Liver (tissue), 9 donors: Measurements from ENCODE around the gene GALR2. TPM values are rescaled to one million over a fixed set of nuclear protein-coding genes. Genes with fewer than 3 reads are reported as not detected.
A peak's percentile ranks its signal among the peaks of the same experiment; 100 is the strongest.

Source experiments
- DNase-seq: peaks from one replicate; pipeline ENCODE4 v3.0.0-alpha.2; 2017; ENCODE audit warnings: low spot score
- H3K27ac ChIP-seq, 2 donors: one replicate each; pipeline ENCODE4 v1.7.0; 2013; ENCODE audit warnings: inconsistent platforms in 2 of 2, low read length in 2 of 2, control low read depth in 1 of 2, low read depth in 1 of 2, mild to moderate bottlenecking in 1 of 2
- H3K27me3 ChIP-seq, 4 donors: one replicate each; pipeline versions ENCODE4 v1.6.1 to v1.7.0; 2013; ENCODE audit warnings: low read length in 3 of 4, inconsistent platforms in 1 of 4, mild to moderate bottlenecking in 1 of 4, moderate library complexity in 1 of 4; ENCODE audit not compliant: control insufficient read depth in 4 of 4, insufficient read depth in 4 of 4
- H3K36me3 ChIP-seq, 4 donors: one replicate each; pipeline versions ENCODE4 v1.6.1 to v1.7.0; 2013; ENCODE audit warnings: low read length in 3 of 4, mild to moderate bottlenecking in 3 of 4, low read depth in 1 of 4, moderate library complexity in 1 of 4; ENCODE audit not compliant: control insufficient read depth in 4 of 4, insufficient read depth in 3 of 4
- H3K4me1 ChIP-seq, 4 donors: one replicate each; pipeline versions ENCODE4 v1.6.1 to v1.7.0; 2013; ENCODE audit warnings: low read length in 3 of 4, mild to moderate bottlenecking in 3 of 4, moderate library complexity in 1 of 4; ENCODE audit not compliant: control insufficient read depth in 4 of 4, insufficient read depth in 4 of 4
- H3K4me3 ChIP-seq, 3 donors: one replicate each; pipeline versions ENCODE4 v1.6.1 to v1.7.0; 2013; ENCODE audit warnings: low read length in 3 of 3, control low read depth in 1 of 3, low read depth in 1 of 3, mild to moderate bottlenecking in 1 of 3
- H3K9ac ChIP-seq, 2 donors: one replicate each; pipeline ENCODE4 v1.7.0; 2013; ENCODE audit warnings: low read length in 2 of 2, mild to moderate bottlenecking in 2 of 2, moderate library complexity in 2 of 2, control low read depth in 1 of 2, low read depth in 1 of 2
- H3K9me3 ChIP-seq, 4 donors: one replicate each; pipeline versions ENCODE4 v1.6.1 to v1.7.0; 2013; ENCODE audit warnings: low read length in 3 of 4; ENCODE audit not compliant: control insufficient read depth in 4 of 4
- ATF3 ChIP-seq: IDR thresholded peaks from 2 replicates; pipeline ENCODE4 v1.6.1; 2016; ENCODE audit warnings: antibody characterized with exemption
- CTCF ChIP-seq: fragments of 150-350 bp; IDR thresholded peaks from 2 replicates; pipeline ENCODE4 v1.5.1; 2017; ENCODE audit warnings: improper control_type of control experiment, low read depth, low read length; ENCODE audit not compliant: missing input control
- EGR1 ChIP-seq, 2 donors: IDR thresholded peaks; 2 replicates each; pipeline ENCODE4 v1.6.1; 2016 to 2018; ENCODE audit warnings: antibody characterized with exemption in 2 of 2, low read depth in 2 of 2
- FOXA1 ChIP-seq: IDR thresholded peaks from 2 replicates; pipeline ENCODE4 v1.6.1; 2016; ENCODE audit warnings: antibody characterized with exemption
- FOXA2 ChIP-seq: IDR thresholded peaks from 2 replicates; pipeline ENCODE4 v1.6.1; 2016; ENCODE audit warnings: antibody characterized with exemption
- GABPA ChIP-seq, 2 donors: IDR thresholded peaks in 1 of 2; conservative IDR thresholded peaks in 1 of 2; 2 replicates each; pipeline ENCODE4 v1.6.1; 2016; ENCODE audit warnings: antibody characterized with exemption in 2 of 2, mild to moderate bottlenecking in 1 of 2, moderate library complexity in 1 of 2
- HNF4A ChIP-seq, 2 donors: conservative IDR thresholded peaks; 2 replicates each; pipeline ENCODE4 v1.6.1; 2016; ENCODE audit warnings: antibody characterized with exemption in 2 of 2, mild to moderate bottlenecking in 2 of 2
- HNF4G ChIP-seq: IDR thresholded peaks from 2 replicates; pipeline ENCODE4 v1.6.1; 2016; ENCODE audit warnings: antibody characterized with exemption
- JUND ChIP-seq, 2 donors: IDR thresholded peaks; 2 replicates each; pipeline ENCODE4 v1.6.1; 2016; ENCODE audit warnings: antibody characterized with exemption in 2 of 2
- MAX ChIP-seq: IDR thresholded peaks from 2 replicates; pipeline ENCODE4 v1.6.1; 2016; ENCODE audit warnings: antibody characterized with exemption
- NR2F2 ChIP-seq: IDR thresholded peaks from 2 replicates; pipeline ENCODE4 v1.6.1; 2016; ENCODE audit warnings: antibody characterized with exemption
- RAD21 ChIP-seq, 2 donors: IDR thresholded peaks; 2 replicates each; pipeline ENCODE4 v1.6.1; 2016; ENCODE audit warnings: antibody characterized with exemption in 2 of 2, mild to moderate bottlenecking in 2 of 2
- RXRA ChIP-seq, 2 donors: IDR thresholded peaks; 2 replicates each; pipeline ENCODE4 v1.6.1; 2017 to 2018; ENCODE audit warnings: antibody characterized with exemption in 2 of 2, mild to moderate bottlenecking in 1 of 2
- SP1 ChIP-seq: IDR thresholded peaks from 2 replicates; pipeline ENCODE4 v1.6.1; 2018; ENCODE audit warnings: antibody characterized with exemption, mild to moderate bottlenecking
- YY1 ChIP-seq: IDR thresholded peaks from 2 replicates; pipeline ENCODE4 v1.6.1; 2016; ENCODE audit warnings: antibody characterized with exemption, mild to moderate bottlenecking
- ZBTB33 ChIP-seq: IDR thresholded peaks from 2 replicates; pipeline ENCODE4 v1.6.1; 2016; ENCODE audit warnings: antibody characterized with exemption
- WGBS: extraction: QIAGEN DNeasy Blood & Tissue Kit; methylation state at CpG from one replicate; pipeline ENCODE4 v1.1.7; 2013; 5-methylcytosine and 5-hydroxymethylcytosine counted together
- polyA plus RNA-seq, 2 donors: library from polyadenylated mRNA; stranded (reverse) in 1 of 2; unstranded in 1 of 2; fragments of 200-250 nt in 1 of 2; fragments of >200 nt in 1 of 2; fragmentation: Nextera tagmentation in 1 of 2; extraction: Ambion mirVana in 1 of 2; gene quantifications; one replicate each; pipeline versions ENCODE4 v1.2.1 to v1.2.3, GENCODE V29; 2013 to 2015
- total RNA-seq, 2 donors: library from RNA; depleted of rRNA; stranded (reverse); fragments of >200 nt; gene quantifications; one replicate each; pipeline ENCODE4 v1.2.3, GENCODE V29; 2014
- TF ChIP-seq, protein P1 (sequence below): IDR thresholded peaks from 2 replicates; pipeline ENCODE4 v1.6.1; 2016; ENCODE audit warnings: antibody characterized with exemption, mild to moderate bottlenecking
- donor health status: healthy.
- donor health status: healthy.
- donor health status: healthy.
- donor health status: healthy.
- donor health status: healthy.

GALR2 gene
- total and polyA plus RNA-seq, 4 donors = 0.08 to 0.22 (median 0.14) TPM; not detected in 1

- H3K9me3 ChIP-seq = no peaks in the 10 kb centered on the region
- H3K4me3 ChIP-seq = peak within 1 kb of the TSS; percentile 94 to 100 (median 94)
- DNase-seq = peak; percentile 88
- peaks cover 0 to 8% (median 3%) of the 10 kb centered on the region in 4 donors for H3K36me3 ChIP-seq
- peaks cover 14 to 57% (median 26%) of the 10 kb centered on the region in 4 donors for H3K4me1 ChIP-seq
- H3K27ac ChIP-seq = peak within 1 kb of the TSS; percentile 53 to 72
- WGBS = under 1% methylated on average over 57 of the region's 57 CpGs
- H3K9ac ChIP-seq = peak within 1 kb of the TSS; percentile 64 to 99
- TF ChIP-seq HNF4G = no peak
- TF ChIP-seq HNF4A (conservative IDR thresholded peaks at IDR 0.05) = no peak
- peak; percentile 97 for TF ChIP-seq YY1
- no peak for TF ChIP-seq JUND (IDR thresholded peaks at IDR 0.05)
- TF ChIP-seq FOXA1 = no peak
- no peak for TF ChIP-seq RAD21 (IDR thresholded peaks at IDR 0.05)
- TF ChIP-seq NR2F2 = no peak
- TF ChIP-seq FOXA2 = no peak
- no peak for TF ChIP-seq ZBTB33
- peak; percentile 80 for TF ChIP-seq MAX
- TF ChIP-seq EGR1 (IDR thresholded peaks at IDR 0.05; ENCODE audit: low read depth in 2 of 2) = no peak
- TF ChIP-seq SP1 = no peak
- TF ChIP-seq, protein P1, sequence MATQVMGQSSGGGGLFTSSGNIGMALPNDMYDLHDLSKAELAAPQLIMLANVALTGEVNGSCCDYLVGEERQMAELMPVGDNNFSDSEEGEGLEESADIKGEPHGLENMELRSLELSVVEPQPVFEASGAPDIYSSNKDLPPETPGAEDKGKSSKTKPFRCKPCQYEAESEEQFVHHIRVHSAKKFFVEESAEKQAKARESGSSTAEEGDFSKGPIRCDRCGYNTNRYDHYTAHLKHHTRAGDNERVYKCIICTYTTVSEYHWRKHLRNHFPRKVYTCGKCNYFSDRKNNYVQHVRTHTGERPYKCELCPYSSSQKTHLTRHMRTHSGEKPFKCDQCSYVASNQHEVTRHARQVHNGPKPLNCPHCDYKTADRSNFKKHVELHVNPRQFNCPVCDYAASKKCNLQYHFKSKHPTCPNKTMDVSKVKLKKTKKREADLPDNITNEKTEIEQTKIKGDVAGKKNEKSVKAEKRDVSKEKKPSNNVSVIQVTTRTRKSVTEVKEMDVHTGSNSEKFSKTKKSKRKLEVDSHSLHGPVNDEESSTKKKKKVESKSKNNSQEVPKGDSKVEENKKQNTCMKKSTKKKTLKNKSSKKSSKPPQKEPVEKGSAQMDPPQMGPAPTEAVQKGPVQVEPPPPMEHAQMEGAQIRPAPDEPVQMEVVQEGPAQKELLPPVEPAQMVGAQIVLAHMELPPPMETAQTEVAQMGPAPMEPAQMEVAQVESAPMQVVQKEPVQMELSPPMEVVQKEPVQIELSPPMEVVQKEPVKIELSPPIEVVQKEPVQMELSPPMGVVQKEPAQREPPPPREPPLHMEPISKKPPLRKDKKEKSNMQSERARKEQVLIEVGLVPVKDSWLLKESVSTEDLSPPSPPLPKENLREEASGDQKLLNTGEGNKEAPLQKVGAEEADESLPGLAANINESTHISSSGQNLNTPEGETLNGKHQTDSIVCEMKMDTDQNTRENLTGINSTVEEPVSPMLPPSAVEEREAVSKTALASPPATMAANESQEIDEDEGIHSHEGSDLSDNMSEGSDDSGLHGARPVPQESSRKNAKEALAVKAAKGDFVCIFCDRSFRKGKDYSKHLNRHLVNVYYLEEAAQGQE = peak; percentile 76
- peak in 1 of 2 donors; percentile 6 for TF ChIP-seq RXRA (IDR thresholded peaks at IDR 0.05)
- no peak for TF ChIP-seq ATF3
- TF ChIP-seq CTCF = no peak
- peak in 1 of 2 donors; percentile 74 for TF ChIP-seq GABPA (IDR thresholded peaks at IDR 0.05 in 1 of 2, conservative IDR thresholded peaks at IDR 0.05 in 1 of 2)
- peaks cover 0 to 20% (median 6%) of the 10 kb centered on the region in 4 donors for H3K27me3 ChIP-seq
Observed at GRCh38 chr17:76072148-76072858, 2.3 kb upstream of the GALR2 start, which contains the start of gene SRP68. TSS of gene SRP68 (minus strand) at chr17:76072517. CDS start at chr17:76072491, 26 bp downstream.
